ENCODE results near the gene PRKCQ. TPM values are rescaled to one million over a fixed set of nuclear protein-coding genes. Genes with fewer than 3 reads are reported as not detected.

PRKCQ gene
- total and polyA plus RNA-seq, 2 of the 8 experiments (the other 6 are each of a cell fraction or from before 2014, with no cell fraction given), result 9.1 to 22.6 TPM

DNA sequence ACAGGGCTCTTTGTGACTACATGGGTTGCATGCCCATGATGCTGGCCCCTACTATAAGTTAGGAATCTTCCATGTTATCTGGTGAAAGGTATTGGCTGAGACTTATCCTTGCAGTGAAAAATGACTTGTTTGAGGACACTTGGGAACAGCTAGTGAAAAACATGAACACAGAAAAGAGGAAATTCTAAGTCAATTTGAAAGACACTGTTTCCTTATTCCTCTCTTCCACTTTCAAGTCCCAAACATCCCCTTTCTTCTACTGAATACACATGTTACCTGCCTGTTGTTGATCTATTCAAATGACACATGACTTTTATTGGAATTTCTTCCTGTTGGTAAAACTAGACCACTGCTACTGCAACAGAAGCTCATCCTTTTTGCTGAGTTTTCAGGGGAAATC is 29.5 kb upstream of the PRKCQ start (continued):
- TF ChIP-seq RXRA (IDR thresholded peaks at IDR 0.05; ENCODE audit: insufficient read depth, low read depth, low read length), result no peak
- TF ChIP-seq SP2 (IDR thresholded peaks at IDR 0.05; ENCODE audit: low read length), result no peak
- no peak for TF ChIP-seq TBP (IDR thresholded peaks at IDR 0.05; ENCODE audit: low read depth, low read length)
- no peak for TF ChIP-seq TEAD4 (IDR thresholded peaks at IDR 0.05; ENCODE audit: low read depth, low read length)
- TF ChIP-seq CBX5 (IDR thresholded peaks at IDR 0.05; ENCODE audit: low read depth, low read length), result no peak
- TF ChIP-seq, protein P1, sequence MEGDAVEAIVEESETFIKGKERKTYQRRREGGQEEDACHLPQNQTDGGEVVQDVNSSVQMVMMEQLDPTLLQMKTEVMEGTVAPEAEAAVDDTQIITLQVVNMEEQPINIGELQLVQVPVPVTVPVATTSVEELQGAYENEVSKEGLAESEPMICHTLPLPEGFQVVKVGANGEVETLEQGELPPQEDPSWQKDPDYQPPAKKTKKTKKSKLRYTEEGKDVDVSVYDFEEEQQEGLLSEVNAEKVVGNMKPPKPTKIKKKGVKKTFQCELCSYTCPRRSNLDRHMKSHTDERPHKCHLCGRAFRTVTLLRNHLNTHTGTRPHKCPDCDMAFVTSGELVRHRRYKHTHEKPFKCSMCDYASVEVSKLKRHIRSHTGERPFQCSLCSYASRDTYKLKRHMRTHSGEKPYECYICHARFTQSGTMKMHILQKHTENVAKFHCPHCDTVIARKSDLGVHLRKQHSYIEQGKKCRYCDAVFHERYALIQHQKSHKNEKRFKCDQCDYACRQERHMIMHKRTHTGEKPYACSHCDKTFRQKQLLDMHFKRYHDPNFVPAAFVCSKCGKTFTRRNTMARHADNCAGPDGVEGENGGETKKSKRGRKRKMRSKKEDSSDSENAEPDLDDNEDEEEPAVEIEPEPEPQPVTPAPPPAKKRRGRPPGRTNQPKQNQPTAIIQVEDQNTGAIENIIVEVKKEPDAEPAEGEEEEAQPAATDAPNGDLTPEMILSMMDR (IDR thresholded peaks at IDR 0.05; ENCODE audit: control extremely low read depth in 1 of 3, insufficient read depth in 1 of 3, low read depth in 1 of 3, low read length in 3 of 3), result no peak
- no peak for TF ChIP-seq BCL11A (IDR thresholded peaks at IDR 0.05; ENCODE audit: low read depth in 2 of 2, low read length in 2 of 2)
